ENCODE data around the gene BAHCC1.

Gene BAHCC1

GRCh38 chr17:81376946-81377714, 18.1 kb upstream of the BAHCC1 start (continued):
- no peak for TF ChIP-seq ZNF311 (tag by site-specific recombination; IDR thresholded peaks at IDR 0.05; ENCODE audit: borderline replicate concordance)
- TF ChIP-seq ZNF324 (tag by site-specific recombination; IDR thresholded peaks at IDR 0.05): no peak
- TF ChIP-seq ZNF362 (tag by site-specific recombination; IDR thresholded peaks at IDR 0.05): no peak
- TF ChIP-seq REST (tag by site-specific recombination; IDR thresholded peaks at IDR 0.05): no peak
- no peak for TF ChIP-seq GLIS1 (tag by site-specific recombination; IDR thresholded peaks at IDR 0.05)
- TF ChIP-seq ZNF664 (tag by site-specific recombination; IDR thresholded peaks at IDR 0.05): no peak
- TF ChIP-seq, protein P1, sequence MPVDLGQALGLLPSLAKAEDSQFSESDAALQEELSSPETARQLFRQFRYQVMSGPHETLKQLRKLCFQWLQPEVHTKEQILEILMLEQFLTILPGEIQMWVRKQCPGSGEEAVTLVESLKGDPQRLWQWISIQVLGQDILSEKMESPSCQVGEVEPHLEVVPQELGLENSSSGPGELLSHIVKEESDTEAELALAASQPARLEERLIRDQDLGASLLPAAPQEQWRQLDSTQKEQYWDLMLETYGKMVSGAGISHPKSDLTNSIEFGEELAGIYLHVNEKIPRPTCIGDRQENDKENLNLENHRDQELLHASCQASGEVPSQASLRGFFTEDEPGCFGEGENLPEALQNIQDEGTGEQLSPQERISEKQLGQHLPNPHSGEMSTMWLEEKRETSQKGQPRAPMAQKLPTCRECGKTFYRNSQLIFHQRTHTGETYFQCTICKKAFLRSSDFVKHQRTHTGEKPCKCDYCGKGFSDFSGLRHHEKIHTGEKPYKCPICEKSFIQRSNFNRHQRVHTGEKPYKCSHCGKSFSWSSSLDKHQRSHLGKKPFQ (tag by site-specific recombination; IDR thresholded peaks at IDR 0.05): no peak
- no peak for TF ChIP-seq ZNF423 (tag by site-specific recombination; IDR thresholded peaks at IDR 0.05)

DNA sequence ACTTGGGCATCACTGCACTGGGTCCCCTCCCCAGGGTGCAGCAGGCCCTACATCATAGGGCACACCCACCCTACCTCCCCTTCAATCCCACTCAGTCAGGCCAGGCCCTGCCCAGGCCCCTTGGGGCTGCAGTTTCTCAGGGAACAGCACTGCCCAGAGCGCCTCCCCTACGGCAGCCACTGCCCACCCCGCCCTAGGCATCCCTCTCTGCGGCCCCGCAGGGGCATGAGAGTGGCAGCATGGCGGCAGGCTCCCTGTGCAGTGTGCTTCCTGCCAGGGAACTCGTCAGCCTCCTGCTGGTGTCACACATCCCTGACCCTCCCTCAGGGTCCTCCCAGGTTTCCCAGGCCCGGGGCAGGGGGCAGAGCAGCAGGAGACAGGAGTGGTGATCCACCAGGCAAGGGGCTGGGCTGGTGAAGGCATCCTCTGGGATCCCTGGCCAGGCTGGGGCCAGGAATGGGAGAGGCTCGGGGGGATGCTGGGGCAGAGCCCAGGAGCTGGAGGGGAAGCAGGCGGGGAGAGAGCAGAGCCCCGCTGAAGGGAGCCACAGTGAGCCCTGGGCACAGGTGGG, 16.2 kb upstream of the BAHCC1 start:
- no peaks in the 10 kb centered on the region for H3K4me1 ChIP-seq (ENCODE audit: control insufficient read depth, insufficient read depth, low read length)
- POLR2A ChIA-PET: no interaction called here
- CTCF ChIA-PET: no interaction called here
- H3K9me3 ChIP-seq (ENCODE audit: control insufficient read depth, insufficient read depth, low read depth, low read length): no peaks in the 10 kb centered on the region
- no peaks in the 10 kb centered on the region for H3K36me3 ChIP-seq (ENCODE audit: control insufficient read depth in 2 of 2, insufficient read depth in 1 of 2, low read length in 2 of 2)
- no peak overlapping the region for H3K4me3 ChIP-seq (ENCODE audit: low read depth, low read length)
- TF ChIP-seq ZIC2 (tag by site-specific recombination; IDR thresholded peaks at IDR 0.05) (peak; percentile 86), OSR2 (tag by site-specific recombination; IDR thresholded peaks at IDR 0.05) (no peak), KLF1 (tag by site-specific recombination; IDR thresholded peaks at IDR 0.05) (0 out of 2 replicates have a peak, but pooled peaks have one; percentile 20), ZNF362 (tag by site-specific recombination; IDR thresholded peaks at IDR 0.05) (no peak), ZFP37 (tag by site-specific recombination; IDR thresholded peaks at IDR 0.05) (no peak), KLF9 (tag by site-specific recombination; IDR thresholded peaks at IDR 0.05; ENCODE audit: low read depth) (no peak), ZNF146 (tag by site-specific recombination; IDR thresholded peaks at IDR 0.05) (no peak), ZNF768 (tag by site-specific recombination; IDR thresholded peaks at IDR 0.05) (no peak), REST (tag by site-specific recombination; IDR thresholded peaks at IDR 0.05) (no peak), YY1 (tag by site-specific recombination; IDR thresholded peaks at IDR 0.05) (no peak), ZFP41 (tag by site-specific recombination; IDR thresholded peaks at IDR 0.05; ENCODE audit: borderline replicate concordance) (no peak), ZNF114 (tag by site-specific recombination; IDR thresholded peaks at IDR 0.05) (no peak), ZNF24 (tag by site-specific recombination; IDR thresholded peaks at IDR 0.05) (no peak), ZNF394 (tag by site-specific recombination; IDR thresholded peaks at IDR 0.05; ENCODE audit: borderline replicate concordance) (no peak)
- TF ChIP-seq, protein P2, sequence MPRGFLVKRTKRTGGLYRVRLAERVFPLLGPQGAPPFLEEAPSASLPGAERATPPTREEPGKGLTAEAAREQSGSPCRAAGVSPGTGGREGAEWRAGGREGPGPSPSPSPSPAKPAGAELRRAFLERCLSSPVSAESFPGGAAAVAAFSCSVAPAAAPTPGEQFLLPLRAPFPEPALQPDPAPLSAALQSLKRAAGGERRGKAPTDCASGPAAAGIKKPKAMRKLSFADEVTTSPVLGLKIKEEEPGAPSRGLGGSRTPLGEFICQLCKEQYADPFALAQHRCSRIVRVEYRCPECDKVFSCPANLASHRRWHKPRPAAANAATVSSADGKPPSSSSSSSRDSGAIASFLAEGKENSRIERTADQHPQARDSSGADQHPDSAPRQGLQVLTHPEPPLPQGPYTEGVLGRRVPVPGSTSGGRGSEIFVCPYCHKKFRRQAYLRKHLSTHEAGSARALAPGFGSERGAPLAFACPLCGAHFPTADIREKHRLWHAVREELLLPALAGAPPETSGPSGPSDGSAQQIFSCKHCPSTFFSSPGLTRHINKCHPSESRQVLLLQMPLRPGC (tag by site-specific recombination; IDR thresholded peaks at IDR 0.05): no peak
- no peak overlapping the region for H3K27ac ChIP-seq (ENCODE audit: extremely low read depth, low read depth, low read length)

Measured in HEK293 (cell line).